ENCODE results near the gene OR7A5. TPM values are rescaled to one million over a fixed set of nuclear protein-coding genes. Genes with fewer than 3 reads are reported as not detected.
A peak's percentile ranks its signal among the peaks of the same experiment; 100 is the strongest.

Gene OR7A5
- under 1 TPM in 4 of 9 donors, not detected in 5; under 0.01 to 0.41 (median 0.23) TPM for total RNA-seq
- under 1 TPM; 0.03 to 0.16 (median 0.11) TPM for polyA plus RNA-seq
- long read RNA-seq, donor 1, result 0 reads
- long read RNA-seq, donor 2, result 0 reads
- long read RNA-seq, donor 3, result 0 reads
- long read RNA-seq, donor 4, result 0 reads
- long read RNA-seq, donor 5, result 0 reads
- long read RNA-seq, donor 6, result 0 reads
- long read RNA-seq, donor 7, result 0 reads
- long read RNA-seq, donor 8, result 0 reads
- long read RNA-seq, donor 9, result 0 reads
- long read RNA-seq, donor 10, result 0 reads

DNA sequence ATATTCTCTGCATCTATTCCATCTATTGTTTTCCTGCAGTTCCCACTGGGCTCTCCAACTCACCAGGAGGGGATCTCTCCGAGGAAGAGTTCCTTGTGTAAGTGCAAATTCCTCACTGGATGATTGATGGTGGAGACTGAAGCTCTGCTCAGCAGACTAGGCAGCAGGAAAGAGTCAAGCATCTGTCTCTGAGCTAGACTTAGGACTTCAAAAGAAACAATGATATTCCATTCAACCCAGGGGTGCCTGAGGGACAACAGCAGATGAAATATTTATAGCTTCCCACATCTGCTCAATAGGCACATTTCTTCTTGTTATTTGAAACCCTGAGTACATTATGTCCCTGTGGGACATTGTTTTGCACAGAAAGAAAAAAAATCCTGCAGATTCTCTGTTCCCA is at the start of gene OR7A5, which contains the start of gene OR7C1:
Gene OR7A5, minus strand, starts transcription at position 175 of the 400 bp plus-strand sequence. CDS start 6,944 bp downstream, outside the sequence.
Gene OR7C1, minus strand, starts transcription at position 175 of the 400 bp plus-strand sequence. CDS start 35,049 bp downstream, outside the sequence.
- Histone ChIP-seq H3K4me3 (no peak within 1 kb of the TSS), H3K36me3 (replicated peaks in 1 of 2) (no peaks in the 10 kb centered on the region), H3K27me3 (no peaks in the 10 kb centered on the region), H3K4me1 (replicated peaks in 1 of 2) (peaks cover 8 to 14% of the 10 kb centered on the region in 2 donors), H3K9me3 (replicated peaks in 1 of 3) (no peaks in the 10 kb centered on the region), H3K27ac (peak within 1 kb of the TSS in 3 of 5 donors; percentile 59 to 69 (median 65))
- WGBS, 4 donors, result 13 to 24% (median 18%) methylated on average over 1 of the region's 1 CpG
- intact Hi-C loops (cut with DNase I), result no loop called here
- TF ChIP-seq POLR2A (IDR thresholded peaks at IDR 0.05), result no peak
- TF ChIP-seq, protein P1, sequence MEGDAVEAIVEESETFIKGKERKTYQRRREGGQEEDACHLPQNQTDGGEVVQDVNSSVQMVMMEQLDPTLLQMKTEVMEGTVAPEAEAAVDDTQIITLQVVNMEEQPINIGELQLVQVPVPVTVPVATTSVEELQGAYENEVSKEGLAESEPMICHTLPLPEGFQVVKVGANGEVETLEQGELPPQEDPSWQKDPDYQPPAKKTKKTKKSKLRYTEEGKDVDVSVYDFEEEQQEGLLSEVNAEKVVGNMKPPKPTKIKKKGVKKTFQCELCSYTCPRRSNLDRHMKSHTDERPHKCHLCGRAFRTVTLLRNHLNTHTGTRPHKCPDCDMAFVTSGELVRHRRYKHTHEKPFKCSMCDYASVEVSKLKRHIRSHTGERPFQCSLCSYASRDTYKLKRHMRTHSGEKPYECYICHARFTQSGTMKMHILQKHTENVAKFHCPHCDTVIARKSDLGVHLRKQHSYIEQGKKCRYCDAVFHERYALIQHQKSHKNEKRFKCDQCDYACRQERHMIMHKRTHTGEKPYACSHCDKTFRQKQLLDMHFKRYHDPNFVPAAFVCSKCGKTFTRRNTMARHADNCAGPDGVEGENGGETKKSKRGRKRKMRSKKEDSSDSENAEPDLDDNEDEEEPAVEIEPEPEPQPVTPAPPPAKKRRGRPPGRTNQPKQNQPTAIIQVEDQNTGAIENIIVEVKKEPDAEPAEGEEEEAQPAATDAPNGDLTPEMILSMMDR (IDR thresholded peaks at IDR 0.05), result peak in 1 of 6 experiments; percentile 5
- peak in 3 of 7 donors; percentile 8 to 39 (median 29) for DNase-seq

DNA sequence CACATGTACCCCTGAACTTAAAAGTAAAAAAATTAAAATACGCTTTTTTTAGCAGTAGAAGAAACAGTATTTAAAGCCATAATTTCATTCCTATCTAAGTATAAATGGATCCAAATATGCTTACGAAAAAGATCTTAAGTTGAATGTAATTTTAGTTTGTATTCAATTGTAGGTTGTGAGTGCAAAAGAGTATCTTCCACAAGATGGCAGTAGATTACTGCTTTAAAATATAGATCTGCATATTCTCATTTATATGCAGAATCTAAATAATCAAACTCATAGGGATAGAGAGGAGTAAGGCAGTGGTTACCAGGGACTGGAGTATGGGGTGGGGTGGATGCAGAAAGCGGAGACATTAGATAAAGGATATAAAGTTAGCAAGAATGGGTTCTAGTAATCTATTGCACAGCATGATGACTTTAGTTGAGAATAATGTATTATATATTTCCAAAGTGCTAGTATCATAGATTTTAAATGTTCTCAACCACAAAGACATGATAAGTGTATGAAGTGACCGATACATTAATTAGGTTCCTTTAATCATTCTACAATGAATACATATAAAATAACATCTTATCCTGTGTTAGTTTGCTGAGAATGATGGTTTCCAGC is 36.7 kb upstream of the OR7A5 start:
- Histone ChIP-seq H3K27me3 (peaks cover 4% of the 10 kb centered on the region), H3K9me3 (replicated peaks in 1 of 3) (no peaks in the 10 kb centered on the region), H3K4me3 (no peak overlapping the region), H3K27ac (no peak overlapping the region), H3K4me1 (replicated peaks in 1 of 2) (no peaks in the 10 kb centered on the region), H3K36me3 (replicated peaks in 1 of 2) (no peaks in the 10 kb centered on the region)
- DNase-seq, result no peak
- no peak for TF ChIP-seq POLR2A (IDR thresholded peaks at IDR 0.05)
- TF ChIP-seq, protein P1 (IDR thresholded peaks at IDR 0.05), result peak; percentile 50 to 83 (median 62)
- intact Hi-C loops (cut with DNase I), result loop anchor here in 1 of 2 donors (10.0 kb wide), 1 partner anchor 273 kb away; no protein-coding TSS in a partner anchor
- 48 to 55% (median 53%) methylated on average over 4 of the region's 4 CpGs for WGBS, 4 donors

DNA sequence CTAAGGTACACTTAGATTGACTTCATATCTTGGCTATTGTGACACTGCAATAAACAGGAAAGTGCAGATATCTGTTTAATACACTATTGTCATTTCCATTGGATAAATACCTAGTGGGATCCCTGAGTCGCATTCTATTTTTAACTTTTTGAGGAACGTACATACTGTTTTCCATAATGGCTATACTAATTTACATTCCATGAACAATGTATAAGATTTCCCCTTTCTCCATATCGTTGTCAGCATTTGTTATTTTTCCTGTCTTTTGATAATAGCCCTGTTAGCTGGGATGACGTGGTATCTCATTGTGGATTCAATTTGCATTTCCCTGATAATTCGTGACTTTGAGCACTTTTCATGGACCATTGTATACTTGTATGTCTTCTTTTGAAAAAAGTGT is 33.5 kb upstream of the OR7A5 start:
- WGBS, 4 donors, result 76 to 82% (median 78%) methylated on average over 5 of the region's 5 CpGs
- intact Hi-C loops (cut with DNase I), result no loop called here
- Histone ChIP-seq H3K36me3 (replicated peaks in 1 of 2) (no peaks in the 10 kb centered on the region), H3K9me3 (replicated peaks in 1 of 3) (no peaks in the 10 kb centered on the region), H3K4me1 (replicated peaks in 1 of 2) (no peaks in the 10 kb centered on the region), H3K27me3 (peaks cover 4% of the 10 kb centered on the region), H3K4me3 (no peak overlapping the region), H3K27ac (no peak overlapping the region)
- no peak for TF ChIP-seq POLR2A (IDR thresholded peaks at IDR 0.05)
- TF ChIP-seq, protein P1 (IDR thresholded peaks at IDR 0.05), result no peak
- DNase-seq, result no peak

DNA sequence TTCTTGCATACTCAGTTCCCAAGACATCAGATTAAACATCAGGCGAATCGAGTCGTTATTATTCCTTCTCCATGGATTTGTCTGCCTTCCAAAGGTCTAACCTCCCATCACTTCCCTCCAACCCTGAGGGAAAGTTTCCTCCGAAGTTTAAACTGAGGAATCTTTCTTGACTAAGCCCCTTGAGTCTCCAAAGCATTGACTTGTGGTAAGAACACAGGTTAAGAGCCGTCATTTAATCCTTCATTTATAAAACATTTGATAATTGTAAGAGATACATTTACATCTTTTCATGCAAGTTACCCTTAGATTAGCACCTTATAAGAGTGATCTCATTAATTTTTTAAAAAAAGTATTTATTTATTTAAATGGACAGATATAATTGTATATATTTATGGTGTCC is 13.8 kb upstream of the OR7A5 start, which contains the start of gene OR7A10:
Gene OR7A10, minus strand, starts transcription at position 101 of the 400 bp plus-strand sequence. CDS start 7,045 bp downstream, outside the sequence.
- no peaks in the 10 kb centered on the region for H3K27me3 ChIP-seq
- no peak within 1 kb of the TSS for H3K4me3 ChIP-seq
- H3K27ac ChIP-seq, result no peak within 1 kb of the TSS
- no peaks in the 10 kb centered on the region for H3K36me3 ChIP-seq (replicated peaks in 1 of 2)
- no peaks in the 10 kb centered on the region for H3K9me3 ChIP-seq (replicated peaks in 1 of 3)
- TF ChIP-seq, protein P1 (IDR thresholded peaks at IDR 0.05), result no peak
- TF ChIP-seq POLR2A (IDR thresholded peaks at IDR 0.05), result no peak
- peaks cover 0 to 7% of the 10 kb centered on the region in 2 donors for H3K4me1 ChIP-seq (replicated peaks in 1 of 2)
- intact Hi-C loops (cut with DNase I), result no loop called here
- 83 to 88% (median 86%) methylated on average over 5 of the region's 5 CpGs for WGBS, 4 donors
- DNase-seq, result no peak

Data from adrenal gland (tissue), 19 donors.